Measurements from ENCODE around the gene PTDSS2.

The PTDSS2 gene

GRCh38 chr11:532986-533585 is 83.0 kb downstream of the PTDSS2 start:
- no peak for DNase-seq (ENCODE audit: low spot score)

GRCh38 chr11:533586-534395 is 83.7 kb downstream of the PTDSS2 start:
- no peak for DNase-seq (ENCODE audit: low spot score)

GRCh38 chr11:534396-535209 is 84.5 kb downstream of the PTDSS2 start:
- peak; percentile 33 for DNase-seq (ENCODE audit: low spot score)

GRCh38 chr11:535210-535518 is 85.1 kb downstream of the PTDSS2 start:
- no peak for DNase-seq (ENCODE audit: low spot score)

GRCh38 chr11:535519-536454 is 85.7 kb downstream of the PTDSS2 start, which contains the start of gene HRAS:
HRAS (minus strand) TSS chr11:535576.
- peak; percentile 95 for DNase-seq (ENCODE audit: low spot score)

DNA sequence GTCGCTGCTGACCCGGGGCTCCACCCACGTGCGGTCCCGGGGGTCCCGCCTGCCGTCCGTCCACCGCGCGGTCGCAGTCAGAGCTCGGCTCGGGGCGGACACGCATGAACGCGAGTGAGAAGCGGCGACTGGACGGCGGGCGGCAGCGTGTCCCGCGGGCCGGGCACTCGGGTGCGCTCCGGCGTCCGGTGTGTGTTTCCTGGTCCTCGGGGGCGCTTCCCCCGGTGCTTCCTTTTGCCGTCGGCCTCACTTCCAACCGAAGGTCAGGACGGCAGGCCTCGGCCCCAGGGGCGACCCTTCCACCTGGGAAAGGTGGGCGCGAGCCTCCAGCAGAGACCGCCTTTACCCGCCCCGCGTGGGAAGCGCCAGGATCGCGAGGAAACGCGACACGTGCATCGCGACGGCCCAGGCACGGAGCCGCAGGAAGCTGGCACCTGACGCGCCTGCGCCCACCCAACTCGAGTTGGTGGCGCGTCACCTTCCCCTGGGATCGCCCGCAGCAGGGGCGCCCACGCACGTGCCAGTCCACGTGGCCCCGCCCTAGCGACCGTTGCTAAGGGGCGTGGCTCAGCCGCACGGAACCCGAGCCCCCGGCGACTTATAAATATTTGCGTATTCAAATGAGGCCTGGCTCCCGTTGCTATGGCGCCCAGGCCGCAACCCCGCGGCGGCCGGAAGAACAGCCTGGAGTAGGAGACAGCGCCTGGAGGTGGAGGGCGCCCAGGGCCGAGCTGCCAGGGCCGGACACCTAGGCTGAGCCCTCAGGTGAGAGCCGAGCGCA is 87.0 kb downstream of the PTDSS2 start, which contains the start of gene LRRC56:
Gene LRRC56, plus strand, starts transcription at position 687 of the 781 bp plus-strand sequence. CDS start 3,158 bp downstream, outside the sequence.
- peak; percentile 89 for DNase-seq (ENCODE audit: low spot score)

GRCh38 chr11:537622-538430 is 87.7 kb downstream of the PTDSS2 start:
- no peak for DNase-seq (ENCODE audit: low spot score)

DNA sequence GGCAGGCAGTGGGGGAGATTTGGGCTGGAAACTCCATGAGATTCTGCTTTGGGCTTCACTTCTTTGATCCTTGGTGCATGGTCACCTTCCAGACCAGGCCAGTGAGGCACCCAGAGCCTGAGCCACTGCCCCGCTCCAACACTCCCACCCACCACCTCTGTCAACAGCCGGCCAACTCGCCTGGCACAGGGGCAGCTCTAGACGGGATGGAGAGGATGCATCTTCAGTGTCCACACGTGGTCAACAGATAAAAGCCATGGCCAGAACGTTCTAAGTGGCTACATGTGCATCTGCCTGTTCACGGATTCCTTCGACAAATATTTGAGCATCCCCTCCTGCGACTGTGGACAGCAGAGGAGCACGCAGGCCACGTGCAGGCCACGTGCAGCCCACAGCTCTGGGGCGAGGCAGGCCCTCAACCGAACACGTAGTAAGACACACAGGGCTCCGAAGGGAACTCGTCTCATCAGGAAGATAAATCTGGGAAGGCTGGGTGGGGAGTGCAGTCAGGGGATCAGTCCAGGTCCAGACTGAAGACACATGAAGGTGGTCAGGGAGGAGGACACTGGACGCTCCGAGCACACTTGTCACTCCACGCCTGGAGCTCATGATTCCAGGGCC is 88.5 kb downstream of the PTDSS2 start:
- DNase-seq (ENCODE audit: low spot score), result no peak

GRCh38 chr11:539971-540481 is 89.9 kb downstream of the PTDSS2 start:
- DNase-seq (ENCODE audit: low spot score), result no peak

All from activated CD4-positive, alpha-beta T cell treated with anti-CD3 and anti-CD28 coated beads, Interleukin-2, Interleukin-4, amounts not matched to agents 100 ng/mL and 50 ng/mL, durations not matched to agents 16 hours and 8 hours (primary cell).